Astrocyte (in vitro differentiated cells and primary cell): ENCODE measurements around the gene VEGFA.

Experiments used
- CTCF ChIP-seq: IDR thresholded peaks from 2 replicates; pipeline ENCODE4 v1.5.1; 2011; ENCODE audit warnings: low read depth, mild to moderate bottlenecking, inconsistent platforms, low read length, moderate library complexity; ENCODE audit not compliant: insufficient read depth
- EZH2 ChIP-seq: IDR thresholded peaks from 2 replicates; pipeline ENCODE4 v1.6.1; 2012; ENCODE audit warnings: mild to moderate bottlenecking, low read length, inconsistent platforms; ENCODE audit not compliant: insufficient read depth

DNA sequence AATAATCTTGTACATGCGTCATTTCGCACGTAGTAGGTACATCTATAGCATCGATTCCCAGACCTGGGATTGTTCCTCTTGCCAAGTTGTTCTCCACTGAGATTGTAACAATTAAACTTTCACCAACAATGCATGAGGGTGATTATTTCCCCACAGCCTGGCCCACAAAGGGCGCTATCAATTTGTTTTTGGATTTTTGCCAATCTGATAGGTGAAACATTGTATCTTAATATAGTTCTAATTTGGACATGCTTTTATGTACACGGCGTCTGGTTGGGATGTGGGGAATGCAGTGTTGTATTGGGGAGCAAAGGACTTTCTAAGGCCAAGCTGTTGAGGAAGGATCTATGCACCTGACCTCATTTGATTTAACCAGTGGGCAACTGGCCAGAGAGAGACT lies 59.5 kb downstream of the VEGFA start:
- no peak for TF ChIP-seq EZH2
- TF ChIP-seq CTCF, result no peak
